Gastroesophageal sphincter (tissue), 3 donors: ENCODE measurements around the gene MED22.

Experiments
- EP300 ChIP-seq: sonication (generic); formaldehyde crosslinking; IDR thresholded peaks from one replicate; pipeline ENCODE4 v1.6.1; 2017; ENCODE audit warnings: antibody characterized with exemption, mild to moderate bottlenecking
- POLR2A ChIP-seq, 2 donors: fragments of 450-650 bp; IDR thresholded peaks; one replicate each; pipeline ENCODE4 v1.6.1; 2017; ENCODE audit warnings: antibody characterized with exemption in 2 of 2, mild to moderate bottlenecking in 2 of 2, moderate library complexity in 1 of 2
- POLR2AphosphoS5 ChIP-seq: sonication (generic); formaldehyde crosslinking; IDR thresholded peaks from one replicate; pipeline ENCODE4 v1.6.1; 2017; ENCODE audit warnings: antibody characterized with exemption
- TF ChIP-seq, protein P1 (sequence below), 4 experiments: fragments of 200-600 bp in 2 of 4; fragments of 450-650 bp in 2 of 4; sonication (generic) in 1 of 4; IDR thresholded peaks; one replicate each; pipeline ENCODE4 v1.5.1; 2017 to 2019; ENCODE audit warnings: antibody characterized with exemption in 4 of 4, mild to moderate bottlenecking in 2 of 4, moderate library complexity in 2 of 4

DNA sequence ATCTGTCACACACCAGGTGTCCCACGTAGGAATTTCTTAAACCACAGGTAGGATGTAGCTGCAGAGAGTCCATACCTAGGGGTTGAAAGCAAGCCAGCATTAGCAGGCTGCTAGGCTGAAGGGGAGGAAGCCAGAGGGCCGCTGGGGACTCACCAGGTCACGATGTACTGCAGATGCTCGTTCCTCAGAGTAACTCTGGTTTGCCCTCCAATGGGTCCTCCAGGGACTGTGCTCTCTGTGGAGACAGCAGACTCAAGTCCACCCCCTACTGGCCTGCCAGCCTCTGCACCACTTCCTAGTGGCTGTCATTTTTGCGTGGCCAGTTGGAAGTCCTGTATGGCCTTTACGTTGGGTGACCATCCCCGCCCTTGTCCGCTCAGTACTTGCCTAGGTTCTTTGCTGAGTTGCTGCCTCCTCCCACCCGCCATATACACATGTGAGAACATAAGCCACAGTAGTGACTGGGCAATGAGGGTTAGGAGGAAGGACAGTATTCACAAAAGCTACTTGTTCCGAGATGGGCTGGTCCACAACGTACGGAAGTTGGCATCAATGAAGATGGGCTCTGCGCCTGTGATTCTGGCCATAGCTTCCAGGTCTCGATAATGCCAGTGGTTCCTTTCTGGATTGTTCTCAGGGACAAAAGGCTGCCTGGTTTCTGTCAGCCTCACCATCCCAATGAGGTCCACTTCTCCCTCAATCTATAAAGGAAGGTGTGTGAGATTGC lies 4.1 kb upstream of the MED22 start:
- no peak for TF ChIP-seq POLR2AphosphoS5
- TF ChIP-seq, protein P1, sequence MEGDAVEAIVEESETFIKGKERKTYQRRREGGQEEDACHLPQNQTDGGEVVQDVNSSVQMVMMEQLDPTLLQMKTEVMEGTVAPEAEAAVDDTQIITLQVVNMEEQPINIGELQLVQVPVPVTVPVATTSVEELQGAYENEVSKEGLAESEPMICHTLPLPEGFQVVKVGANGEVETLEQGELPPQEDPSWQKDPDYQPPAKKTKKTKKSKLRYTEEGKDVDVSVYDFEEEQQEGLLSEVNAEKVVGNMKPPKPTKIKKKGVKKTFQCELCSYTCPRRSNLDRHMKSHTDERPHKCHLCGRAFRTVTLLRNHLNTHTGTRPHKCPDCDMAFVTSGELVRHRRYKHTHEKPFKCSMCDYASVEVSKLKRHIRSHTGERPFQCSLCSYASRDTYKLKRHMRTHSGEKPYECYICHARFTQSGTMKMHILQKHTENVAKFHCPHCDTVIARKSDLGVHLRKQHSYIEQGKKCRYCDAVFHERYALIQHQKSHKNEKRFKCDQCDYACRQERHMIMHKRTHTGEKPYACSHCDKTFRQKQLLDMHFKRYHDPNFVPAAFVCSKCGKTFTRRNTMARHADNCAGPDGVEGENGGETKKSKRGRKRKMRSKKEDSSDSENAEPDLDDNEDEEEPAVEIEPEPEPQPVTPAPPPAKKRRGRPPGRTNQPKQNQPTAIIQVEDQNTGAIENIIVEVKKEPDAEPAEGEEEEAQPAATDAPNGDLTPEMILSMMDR (IDR thresholded peaks at IDR 0.05) = peak in 2 of 4 experiments; percentile 28 to 37
- no peak for TF ChIP-seq POLR2A (IDR thresholded peaks at IDR 0.05)
- no peak for TF ChIP-seq EP300
